PFSK-1 (cell line): ENCODE measurements around the gene EXOC6B.

Experiments used
- FOXP2 ChIP-seq: optimal IDR thresholded peaks from 2 replicates; pipeline ENCODE3; 2011; ENCODE audit warnings: borderline replicate concordance, control low read depth, inconsistent platforms; ENCODE audit not compliant: insufficient read depth; ENCODE audit errors: extremely low read length, extremely low read depth
- POLR2AphosphoS5 ChIP-seq: IDR thresholded peaks from 2 replicates; pipeline ENCODE4 v1.6.1; 2012; ENCODE audit warnings: low read depth, mild to moderate bottlenecking, control low read depth, low read length, moderate library complexity
- REST ChIP-seq, 2 experiments: IDR thresholded peaks; 2 replicates each; pipeline versions ENCODE4 v1.6.1 to v1.8.0; 2011 to 2012; ENCODE audit warnings: low read depth in 2 of 2, low read length in 2 of 2, control low read depth in 1 of 2, inconsistent platforms in 1 of 2, mild to moderate bottlenecking in 1 of 2, moderate library complexity in 1 of 2; ENCODE audit not compliant: insufficient read depth in 1 of 2
- SIN3A ChIP-seq: IDR thresholded peaks from 2 replicates; pipeline ENCODE4 v1.6.1; 2012; ENCODE audit warnings: mild to moderate bottlenecking, low read length, moderate library complexity, borderline replicate concordance; ENCODE audit not compliant: insufficient read depth
- TAF1 ChIP-seq: IDR thresholded peaks from 2 replicates; pipeline ENCODE4 v1.6.1; 2012; ENCODE audit warnings: low read length, control low read depth, borderline replicate concordance; ENCODE audit not compliant: insufficient read depth

The EXOC6B gene

GRCh38 chr2:72759755-72760154 lies 66.1 kb downstream of the EXOC6B start:
- TF ChIP-seq REST (IDR thresholded peaks at IDR 0.05; ENCODE audit: insufficient read depth in 1 of 2, low read depth in 2 of 2, low read length in 2 of 2): no peak
- no peak for TF ChIP-seq TAF1
- TF ChIP-seq FOXP2: no peak

GRCh38 chr2:72757177-72757775 lies 68.6 kb downstream of the EXOC6B start:
- TF ChIP-seq FOXP2: no peak
- TF ChIP-seq TAF1: no peak
- no peak for TF ChIP-seq REST (IDR thresholded peaks at IDR 0.05; ENCODE audit: insufficient read depth in 1 of 2, low read depth in 2 of 2, low read length in 2 of 2)
- no peak for TF ChIP-seq SIN3A
- TF ChIP-seq POLR2AphosphoS5: no peak

- no peak for TF ChIP-seq POLR2AphosphoS5
- no peak for TF ChIP-seq REST (IDR thresholded peaks at IDR 0.05; ENCODE audit: insufficient read depth in 1 of 2, low read depth in 2 of 2, low read length in 2 of 2)
- no peak for TF ChIP-seq SIN3A
- no peak for TF ChIP-seq TAF1
- no peak for TF ChIP-seq FOXP2
Measured at GRCh38 chr2:72755647-72756423, 70.0 kb downstream of the EXOC6B start.

GRCh38 chr2:72754628-72755320 lies 71.1 kb downstream of the EXOC6B start:
- TF ChIP-seq SIN3A: no peak
- no peak for TF ChIP-seq REST (IDR thresholded peaks at IDR 0.05; ENCODE audit: insufficient read depth in 1 of 2, low read depth in 2 of 2, low read length in 2 of 2)
- TF ChIP-seq POLR2AphosphoS5: no peak
- no peak for TF ChIP-seq FOXP2
